Measurements from ENCODE around the gene CEP95.

DNA sequence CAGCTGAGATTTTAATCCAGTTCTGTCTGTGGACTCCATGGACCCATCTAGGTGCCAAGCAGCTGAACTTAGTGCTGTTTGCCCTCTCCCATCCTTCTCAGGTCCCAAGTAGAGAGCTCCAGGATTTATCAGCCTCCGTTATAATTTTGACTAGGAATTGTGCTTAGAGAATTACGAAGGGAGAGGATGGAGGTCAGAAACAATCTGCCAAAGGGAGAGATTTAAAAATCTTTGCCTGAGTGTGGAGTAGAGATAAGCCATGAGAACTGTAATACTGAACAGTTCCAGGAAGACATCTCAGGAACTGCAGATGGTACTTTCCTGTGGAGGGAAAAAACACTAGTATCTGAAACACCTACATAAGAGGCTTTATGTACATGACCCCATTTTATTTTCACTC, 27.0 kb downstream of the CEP95 start:
- TF ChIP-seq, protein P1, sequence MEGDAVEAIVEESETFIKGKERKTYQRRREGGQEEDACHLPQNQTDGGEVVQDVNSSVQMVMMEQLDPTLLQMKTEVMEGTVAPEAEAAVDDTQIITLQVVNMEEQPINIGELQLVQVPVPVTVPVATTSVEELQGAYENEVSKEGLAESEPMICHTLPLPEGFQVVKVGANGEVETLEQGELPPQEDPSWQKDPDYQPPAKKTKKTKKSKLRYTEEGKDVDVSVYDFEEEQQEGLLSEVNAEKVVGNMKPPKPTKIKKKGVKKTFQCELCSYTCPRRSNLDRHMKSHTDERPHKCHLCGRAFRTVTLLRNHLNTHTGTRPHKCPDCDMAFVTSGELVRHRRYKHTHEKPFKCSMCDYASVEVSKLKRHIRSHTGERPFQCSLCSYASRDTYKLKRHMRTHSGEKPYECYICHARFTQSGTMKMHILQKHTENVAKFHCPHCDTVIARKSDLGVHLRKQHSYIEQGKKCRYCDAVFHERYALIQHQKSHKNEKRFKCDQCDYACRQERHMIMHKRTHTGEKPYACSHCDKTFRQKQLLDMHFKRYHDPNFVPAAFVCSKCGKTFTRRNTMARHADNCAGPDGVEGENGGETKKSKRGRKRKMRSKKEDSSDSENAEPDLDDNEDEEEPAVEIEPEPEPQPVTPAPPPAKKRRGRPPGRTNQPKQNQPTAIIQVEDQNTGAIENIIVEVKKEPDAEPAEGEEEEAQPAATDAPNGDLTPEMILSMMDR (conservative IDR thresholded peaks at IDR 0.05 in 1 of 2, IDR thresholded peaks at IDR 0.05 in 1 of 2; ENCODE audit: low read depth in 1 of 2, low read length in 2 of 2) = no peak
- no peak for TF ChIP-seq EZH2 (IDR thresholded peaks at IDR 0.05; ENCODE audit: low read length, missing control alignments)
